ENCODE measurements around the gene DNAJC8. TPM values are rescaled to one million over a fixed set of nuclear protein-coding genes. Genes with fewer than 3 reads are reported as not detected.

Gene DNAJC8
- total RNA-seq, 1 experiment from 2014 or later, result 135 TPM

DNA sequence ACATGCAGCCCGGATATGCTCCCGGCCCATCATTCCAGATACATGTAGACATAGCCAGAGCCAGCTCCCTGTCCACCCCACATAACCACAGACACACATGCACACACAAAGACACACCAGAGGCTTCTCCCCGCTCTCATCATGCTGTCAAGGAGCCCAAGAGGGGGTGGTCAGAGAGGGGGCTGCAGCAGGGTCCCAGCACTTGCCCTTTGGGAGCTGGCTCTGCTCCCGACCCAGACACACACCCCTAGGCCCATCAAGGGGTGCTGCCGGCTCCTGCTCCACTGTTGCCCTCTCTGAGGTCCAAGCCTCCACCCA is 58.9 kb downstream of the DNAJC8 start:
- H3K9me3 ChIP-seq (ENCODE audit: low read depth, low read length, poor library complexity, severe bottlenecking), result no peaks in the 10 kb centered on the region
- H3K4me1 ChIP-seq (ENCODE audit: insufficient read depth, low read length, poor library complexity, severe bottlenecking), result no peaks in the 10 kb centered on the region
- TF ChIP-seq EZH2 (IDR thresholded peaks at IDR 0.05; ENCODE audit: borderline replicate concordance, low read depth, low read length, poor library complexity, severe bottlenecking), result no peak
- TF ChIP-seq, protein P1, sequence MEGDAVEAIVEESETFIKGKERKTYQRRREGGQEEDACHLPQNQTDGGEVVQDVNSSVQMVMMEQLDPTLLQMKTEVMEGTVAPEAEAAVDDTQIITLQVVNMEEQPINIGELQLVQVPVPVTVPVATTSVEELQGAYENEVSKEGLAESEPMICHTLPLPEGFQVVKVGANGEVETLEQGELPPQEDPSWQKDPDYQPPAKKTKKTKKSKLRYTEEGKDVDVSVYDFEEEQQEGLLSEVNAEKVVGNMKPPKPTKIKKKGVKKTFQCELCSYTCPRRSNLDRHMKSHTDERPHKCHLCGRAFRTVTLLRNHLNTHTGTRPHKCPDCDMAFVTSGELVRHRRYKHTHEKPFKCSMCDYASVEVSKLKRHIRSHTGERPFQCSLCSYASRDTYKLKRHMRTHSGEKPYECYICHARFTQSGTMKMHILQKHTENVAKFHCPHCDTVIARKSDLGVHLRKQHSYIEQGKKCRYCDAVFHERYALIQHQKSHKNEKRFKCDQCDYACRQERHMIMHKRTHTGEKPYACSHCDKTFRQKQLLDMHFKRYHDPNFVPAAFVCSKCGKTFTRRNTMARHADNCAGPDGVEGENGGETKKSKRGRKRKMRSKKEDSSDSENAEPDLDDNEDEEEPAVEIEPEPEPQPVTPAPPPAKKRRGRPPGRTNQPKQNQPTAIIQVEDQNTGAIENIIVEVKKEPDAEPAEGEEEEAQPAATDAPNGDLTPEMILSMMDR (conservative IDR thresholded peaks at IDR 0.05; ENCODE audit: low read depth, low read length), result no peak
- ChIA-PET POLR2A (ENCODE audit: low non-redundant PET) (no interaction called here), CTCF (no interaction called here)
- intact Hi-C loops (cut with micrococcal nuclease; ENCODE audit: unreplicated experiment), result no loop called here
- H3K27ac ChIP-seq (ENCODE audit: low read depth, low read length, poor library complexity, severe bottlenecking), result no peak overlapping the region
- DNase-seq (ENCODE audit: low spot score), result no peak
- no peaks in the 10 kb centered on the region for H3K27me3 ChIP-seq (replicated peaks; ENCODE audit: insufficient read depth, low read depth, low read length, poor library complexity)
- H3K36me3 ChIP-seq (ENCODE audit: insufficient read depth, low read length, poor library complexity, severe bottlenecking), result no peaks in the 10 kb centered on the region
- no peak overlapping the region for H3K4me3 ChIP-seq (ENCODE audit: low read depth, low read length, poor library complexity, severe bottlenecking)
- BruUV-seq (replicated peaks), result no TSS peak

DNA sequence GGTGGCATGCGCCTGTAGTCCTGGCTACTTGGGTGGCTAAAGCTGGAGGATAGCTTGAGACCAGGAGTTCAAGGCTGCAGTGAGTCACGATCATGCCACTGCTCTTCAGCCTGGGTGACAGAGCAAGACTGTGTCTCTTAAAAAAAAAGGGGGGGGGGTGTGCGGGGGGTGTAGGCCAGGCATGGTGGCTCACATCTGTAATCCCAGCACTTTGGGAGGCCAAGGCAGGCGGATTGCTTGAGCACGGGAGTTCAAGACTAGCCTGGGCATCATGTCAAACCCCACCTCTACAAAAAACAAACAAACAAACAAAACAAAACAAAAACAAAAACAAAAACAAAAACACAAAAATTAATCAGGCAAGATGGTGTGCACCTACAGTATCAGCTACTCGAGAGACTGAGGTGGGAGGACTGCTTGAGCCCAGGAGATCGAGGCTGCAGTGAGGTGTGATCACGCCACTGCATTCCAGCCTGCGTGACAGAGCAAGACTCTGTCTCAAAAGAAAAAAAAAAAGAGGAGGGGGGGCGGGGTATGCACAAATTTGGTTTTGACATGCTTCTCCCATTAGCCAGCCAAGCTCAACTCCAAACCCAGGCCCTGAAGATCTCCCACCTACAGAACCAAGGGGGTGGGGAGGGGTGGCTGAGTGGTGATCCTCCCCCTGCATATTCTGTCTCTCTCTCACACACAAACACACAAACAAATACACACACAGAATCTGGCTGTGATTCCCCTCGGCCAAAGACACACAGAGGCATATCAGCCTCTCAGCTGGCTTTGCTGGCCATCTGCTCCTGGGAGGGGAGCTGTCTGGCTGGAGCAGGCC is 59.5 kb downstream of the DNAJC8 start:
- intact Hi-C loops (cut with micrococcal nuclease; ENCODE audit: unreplicated experiment), result no loop called here
- Histone ChIP-seq H3K27ac (ENCODE audit: low read depth, low read length, poor library complexity, severe bottlenecking) (no peak overlapping the region), H3K9me3 (ENCODE audit: low read depth, low read length, poor library complexity, severe bottlenecking) (no peaks in the 10 kb centered on the region), H3K4me3 (ENCODE audit: low read depth, low read length, poor library complexity, severe bottlenecking) (no peak overlapping the region), H3K27me3 (replicated peaks; ENCODE audit: insufficient read depth, low read depth, low read length, poor library complexity) (no peaks in the 10 kb centered on the region), H3K4me1 (ENCODE audit: insufficient read depth, low read length, poor library complexity, severe bottlenecking) (no peaks in the 10 kb centered on the region), H3K36me3 (ENCODE audit: insufficient read depth, low read length, poor library complexity, severe bottlenecking) (no peaks in the 10 kb centered on the region)
- ChIA-PET CTCF (no interaction called here), POLR2A (ENCODE audit: low non-redundant PET) (no interaction called here)
- no peak for TF ChIP-seq EZH2 (IDR thresholded peaks at IDR 0.05; ENCODE audit: borderline replicate concordance, low read depth, low read length, poor library complexity, severe bottlenecking)
- TF ChIP-seq, protein P1 (conservative IDR thresholded peaks at IDR 0.05; ENCODE audit: low read depth, low read length), result no peak
- BruUV-seq (replicated peaks), result no TSS peak
- no peak for DNase-seq (ENCODE audit: low spot score)

DNA sequence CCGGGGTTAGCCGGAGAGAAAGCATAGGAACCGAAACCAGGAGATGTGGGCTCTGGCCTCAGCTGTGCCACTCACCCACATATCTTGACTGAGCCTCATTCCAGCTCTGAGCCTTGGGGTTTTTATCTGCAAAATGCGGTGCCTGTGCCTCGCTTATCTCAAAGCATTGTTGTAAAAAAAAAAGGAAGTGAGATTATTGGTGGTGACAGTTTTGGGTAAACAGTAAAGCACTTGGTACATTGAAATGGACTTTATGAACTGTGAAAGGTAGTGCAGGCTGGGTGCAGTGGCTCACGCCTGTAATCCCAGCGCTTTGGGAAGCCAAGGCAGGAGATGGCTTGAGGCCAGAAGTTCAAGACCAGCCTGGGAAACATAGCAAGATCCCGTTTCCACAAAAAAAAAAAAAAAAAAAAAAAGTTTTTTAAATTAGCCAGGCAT is 60.1 kb downstream of the DNAJC8 start:
- TF ChIP-seq EZH2 (IDR thresholded peaks at IDR 0.05; ENCODE audit: borderline replicate concordance, low read depth, low read length, poor library complexity, severe bottlenecking), result no peak
- TF ChIP-seq, protein P1 (conservative IDR thresholded peaks at IDR 0.05; ENCODE audit: low read depth, low read length), result no peak
- Histone ChIP-seq H3K4me1 (ENCODE audit: insufficient read depth, low read length, poor library complexity, severe bottlenecking) (no peaks in the 10 kb centered on the region), H3K27ac (ENCODE audit: low read depth, low read length, poor library complexity, severe bottlenecking) (no peak overlapping the region), H3K4me3 (ENCODE audit: low read depth, low read length, poor library complexity, severe bottlenecking) (no peak overlapping the region), H3K9me3 (ENCODE audit: low read depth, low read length, poor library complexity, severe bottlenecking) (no peaks in the 10 kb centered on the region), H3K27me3 (replicated peaks; ENCODE audit: insufficient read depth, low read depth, low read length, poor library complexity) (no peaks in the 10 kb centered on the region), H3K36me3 (ENCODE audit: insufficient read depth, low read length, poor library complexity, severe bottlenecking) (no peaks in the 10 kb centered on the region)
- POLR2A ChIA-PET (ENCODE audit: low non-redundant PET), result no interaction called here
- intact Hi-C loops (cut with micrococcal nuclease; ENCODE audit: unreplicated experiment), result no loop called here
- no TSS peak for BruUV-seq (replicated peaks)
- CTCF ChIA-PET, result no interaction called here
- DNase-seq (ENCODE audit: low spot score), result no peak
